Measurements from ENCODE around the gene TCF7. TPM values are rescaled to one million over a fixed set of nuclear protein-coding genes. Genes with fewer than 3 reads are reported as not detected.

TCF7 gene
- total and polyA plus RNA-seq, 2 donors (not counting 1 experiment from before 2014, with no cell fraction given), result 3.1 to 3.3 TPM

DNA sequence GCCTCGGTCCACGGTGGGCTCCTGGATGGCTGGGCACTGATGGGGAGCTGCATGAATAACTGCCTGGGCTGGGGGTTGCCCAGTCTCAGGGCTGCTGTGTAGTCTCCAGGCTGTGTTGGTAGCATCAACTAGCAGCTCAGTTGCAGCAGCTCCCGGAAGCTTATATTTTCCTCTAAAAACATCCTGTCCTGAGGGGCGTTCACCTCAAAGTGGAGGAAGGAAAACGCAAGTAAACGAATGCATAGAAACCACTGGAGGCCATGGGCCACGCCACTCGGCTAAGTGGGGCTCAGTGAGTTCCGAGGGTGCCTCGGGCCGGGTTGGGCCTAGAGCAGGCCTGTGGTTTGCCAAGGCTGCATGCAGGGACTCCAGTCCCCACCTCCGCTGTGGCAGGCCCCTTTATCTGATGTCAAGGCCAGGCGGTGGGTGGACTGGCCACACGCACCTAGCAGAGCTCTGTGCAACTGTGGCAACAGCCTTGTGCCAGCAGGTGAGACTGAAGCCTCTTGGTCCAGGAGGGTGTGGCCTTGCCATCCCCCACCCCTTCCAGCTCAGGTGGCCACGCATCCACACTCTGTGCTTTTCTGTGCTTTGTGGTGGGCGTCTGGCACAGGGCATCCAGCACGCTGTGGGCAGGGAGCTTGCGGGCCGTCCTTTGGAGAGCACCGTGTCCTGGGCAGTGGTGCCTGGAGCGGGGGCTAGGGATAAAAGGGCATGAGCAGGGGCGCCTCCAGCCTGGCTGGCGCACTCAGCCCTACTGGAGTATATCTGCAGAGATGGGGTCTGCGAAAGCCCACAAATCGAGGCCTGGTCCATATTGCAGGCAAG, 15.1 kb downstream of the TCF7 start:
- TF ChIP-seq EZH2 (IDR thresholded peaks at IDR 0.05; ENCODE audit: low read length, missing control alignments), result no peak
- Histone ChIP-seq H3K27ac (ENCODE audit: insufficient read depth, low read length) (no peak overlapping the region), H3K27me3 (ENCODE audit: control insufficient read depth, insufficient read depth, low read length) (no peaks in the 10 kb centered on the region), H2AFZ (ENCODE audit: low read length) (no peak overlapping the region), H3K4me1 (ENCODE audit: control insufficient read depth, extremely low read depth, insufficient read depth, low read length) (peaks cover 13% of the 10 kb centered on the region), H3K9ac (ENCODE audit: insufficient read depth, low read length) (no peak overlapping the region), H3K79me2 (ENCODE audit: control insufficient read depth, insufficient read depth, low read length) (no peaks in the 10 kb centered on the region), H4K20me1 (ENCODE audit: control insufficient read depth, extremely low read depth, insufficient read depth, low read length) (no peaks in the 10 kb centered on the region), H3K36me3 (ENCODE audit: control insufficient read depth, insufficient read depth, low read length) (no peaks in the 10 kb centered on the region), H3K4me3 (replicated peaks in 1 of 4; ENCODE audit: control extremely low read depth in 1 of 4, insufficient read depth in 1 of 4, low read depth in 3 of 4, low read length in 4 of 4) (no peak overlapping the region), H3K9me3 (ENCODE audit: control insufficient read depth, insufficient read depth, low read depth, low read length) (no peaks in the 10 kb centered on the region), H3K4me2 (ENCODE audit: extremely low read depth, insufficient read depth, low read length) (no peak overlapping the region)
- no peak for DNase-seq (ENCODE audit: low read depth in 2 of 2)

DNA sequence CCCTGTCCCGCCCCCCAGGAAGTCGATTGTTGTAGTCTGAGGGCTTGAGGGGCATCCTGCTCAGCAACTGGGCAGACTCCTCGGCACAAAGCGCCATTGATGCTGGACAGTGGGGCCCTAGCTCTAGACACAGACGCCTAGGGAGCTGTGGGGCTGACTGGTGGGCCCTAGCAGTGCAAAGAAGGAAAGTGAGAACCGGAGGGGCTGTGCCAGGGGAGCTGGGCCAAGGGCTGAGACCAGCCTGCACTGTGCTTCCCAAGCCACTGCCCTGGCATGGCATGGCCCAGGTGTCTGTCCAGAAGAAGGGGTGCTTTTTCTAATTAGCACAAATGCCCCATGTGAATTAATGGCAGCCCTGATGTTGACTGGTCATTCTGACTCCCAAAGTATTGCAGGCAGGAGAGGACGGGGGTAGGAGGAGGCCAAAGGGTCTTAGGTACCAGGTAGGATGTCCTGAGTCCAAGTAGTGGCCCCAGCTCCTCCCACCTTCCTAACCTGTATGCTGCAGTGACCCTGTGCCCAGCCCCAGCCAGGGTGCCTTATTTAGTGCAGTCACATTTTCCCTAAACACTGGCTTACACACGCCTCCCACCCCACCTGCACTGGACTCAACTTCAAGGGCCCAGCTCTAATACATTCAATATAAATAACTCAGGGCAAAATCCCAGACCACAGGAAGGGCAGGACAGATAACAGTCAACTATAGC, 15.9 kb downstream of the TCF7 start:
- H4K20me1 ChIP-seq (ENCODE audit: control insufficient read depth, extremely low read depth, insufficient read depth, low read length), result no peaks in the 10 kb centered on the region

DNA sequence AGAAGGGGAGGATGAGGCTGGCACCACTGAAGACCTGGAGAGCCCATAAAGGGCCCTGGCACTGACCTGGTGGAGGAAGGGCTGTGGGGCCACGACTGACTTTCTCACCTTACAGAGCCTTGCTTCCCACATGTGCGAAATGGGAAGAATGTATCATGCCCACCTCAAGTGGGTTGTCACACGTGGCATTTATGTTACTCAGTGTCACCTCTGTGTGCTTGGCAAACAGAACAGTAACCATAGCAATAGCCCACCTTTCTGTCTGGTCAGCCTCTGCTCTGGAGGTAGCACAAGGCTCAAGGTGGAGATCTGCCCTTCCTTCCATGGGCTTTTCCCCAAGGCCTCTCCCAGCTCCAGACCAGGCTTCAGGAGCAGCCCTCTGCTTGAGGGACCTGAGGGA, 16.7 kb downstream of the TCF7 start:
- Histone ChIP-seq H3K4me3 (replicated peaks in 1 of 4; ENCODE audit: control extremely low read depth in 1 of 4, insufficient read depth in 1 of 4, low read depth in 3 of 4, low read length in 4 of 4) (no peak overlapping the region), H3K4me1 (ENCODE audit: control insufficient read depth, extremely low read depth, insufficient read depth, low read length) (peaks cover 1% of the 10 kb centered on the region), H4K20me1 (ENCODE audit: control insufficient read depth, extremely low read depth, insufficient read depth, low read length) (no peaks in the 10 kb centered on the region), H3K36me3 (ENCODE audit: control insufficient read depth, insufficient read depth, low read length) (peaks cover 2% of the 10 kb centered on the region), H3K27ac (ENCODE audit: insufficient read depth, low read length) (no peak overlapping the region), H3K9me3 (ENCODE audit: control insufficient read depth, insufficient read depth, low read depth, low read length) (no peaks in the 10 kb centered on the region), H2AFZ (ENCODE audit: low read length) (no peak overlapping the region), H3K27me3 (ENCODE audit: control insufficient read depth, insufficient read depth, low read length) (no peaks in the 10 kb centered on the region), H3K9ac (ENCODE audit: insufficient read depth, low read length) (no peak overlapping the region), H3K79me2 (ENCODE audit: control insufficient read depth, insufficient read depth, low read length) (no peaks in the 10 kb centered on the region), H3K4me2 (ENCODE audit: extremely low read depth, insufficient read depth, low read length) (no peak overlapping the region)
- TF ChIP-seq, protein P1, sequence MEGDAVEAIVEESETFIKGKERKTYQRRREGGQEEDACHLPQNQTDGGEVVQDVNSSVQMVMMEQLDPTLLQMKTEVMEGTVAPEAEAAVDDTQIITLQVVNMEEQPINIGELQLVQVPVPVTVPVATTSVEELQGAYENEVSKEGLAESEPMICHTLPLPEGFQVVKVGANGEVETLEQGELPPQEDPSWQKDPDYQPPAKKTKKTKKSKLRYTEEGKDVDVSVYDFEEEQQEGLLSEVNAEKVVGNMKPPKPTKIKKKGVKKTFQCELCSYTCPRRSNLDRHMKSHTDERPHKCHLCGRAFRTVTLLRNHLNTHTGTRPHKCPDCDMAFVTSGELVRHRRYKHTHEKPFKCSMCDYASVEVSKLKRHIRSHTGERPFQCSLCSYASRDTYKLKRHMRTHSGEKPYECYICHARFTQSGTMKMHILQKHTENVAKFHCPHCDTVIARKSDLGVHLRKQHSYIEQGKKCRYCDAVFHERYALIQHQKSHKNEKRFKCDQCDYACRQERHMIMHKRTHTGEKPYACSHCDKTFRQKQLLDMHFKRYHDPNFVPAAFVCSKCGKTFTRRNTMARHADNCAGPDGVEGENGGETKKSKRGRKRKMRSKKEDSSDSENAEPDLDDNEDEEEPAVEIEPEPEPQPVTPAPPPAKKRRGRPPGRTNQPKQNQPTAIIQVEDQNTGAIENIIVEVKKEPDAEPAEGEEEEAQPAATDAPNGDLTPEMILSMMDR (conservative IDR thresholded peaks at IDR 0.05 in 1 of 2, IDR thresholded peaks at IDR 0.05 in 1 of 2; ENCODE audit: low read depth in 1 of 2, low read length in 2 of 2), result no peak
- no peak for TF ChIP-seq EZH2 (IDR thresholded peaks at IDR 0.05; ENCODE audit: low read length, missing control alignments)
- no peak for DNase-seq (ENCODE audit: low read depth in 2 of 2)

More for the DNA sequence above, 15.9 kb downstream of the TCF7 start:
- Histone ChIP-seq H3K27ac (ENCODE audit: insufficient read depth, low read length) (no peak overlapping the region), H3K36me3 (ENCODE audit: control insufficient read depth, insufficient read depth, low read length) (no peaks in the 10 kb centered on the region), H3K4me2 (ENCODE audit: extremely low read depth, insufficient read depth, low read length) (no peak overlapping the region), H3K4me3 (replicated peaks in 1 of 4; ENCODE audit: control extremely low read depth in 1 of 4, insufficient read depth in 1 of 4, low read depth in 3 of 4, low read length in 4 of 4) (no peak overlapping the region), H3K9ac (ENCODE audit: insufficient read depth, low read length) (no peak overlapping the region), H3K79me2 (ENCODE audit: control insufficient read depth, insufficient read depth, low read length) (no peaks in the 10 kb centered on the region), H3K4me1 (ENCODE audit: control insufficient read depth, extremely low read depth, insufficient read depth, low read length) (peaks cover 8% of the 10 kb centered on the region), H2AFZ (ENCODE audit: low read length) (no peak overlapping the region), H3K9me3 (ENCODE audit: control insufficient read depth, insufficient read depth, low read depth, low read length) (no peaks in the 10 kb centered on the region), H3K27me3 (ENCODE audit: control insufficient read depth, insufficient read depth, low read length) (no peaks in the 10 kb centered on the region)
- DNase-seq (ENCODE audit: low read depth in 2 of 2), result no peak
- no peak for TF ChIP-seq EZH2 (IDR thresholded peaks at IDR 0.05; ENCODE audit: low read length, missing control alignments)
- TF ChIP-seq, protein P1 (conservative IDR thresholded peaks at IDR 0.05 in 1 of 2, IDR thresholded peaks at IDR 0.05 in 1 of 2; ENCODE audit: low read depth in 1 of 2, low read length in 2 of 2), result no peak

Measured in fibroblast of lung (primary cell).